ENCODE data around the gene JCAD. TPM values are rescaled to one million over a fixed set of nuclear protein-coding genes. Genes with fewer than 3 reads are reported as not detected.

JCAD gene
- total and polyA plus RNA-seq, 2 of the 8 experiments (the other 6 are each of a cell fraction or from before 2014, with no cell fraction given), result 0.56 to 5.2 TPM

DNA sequence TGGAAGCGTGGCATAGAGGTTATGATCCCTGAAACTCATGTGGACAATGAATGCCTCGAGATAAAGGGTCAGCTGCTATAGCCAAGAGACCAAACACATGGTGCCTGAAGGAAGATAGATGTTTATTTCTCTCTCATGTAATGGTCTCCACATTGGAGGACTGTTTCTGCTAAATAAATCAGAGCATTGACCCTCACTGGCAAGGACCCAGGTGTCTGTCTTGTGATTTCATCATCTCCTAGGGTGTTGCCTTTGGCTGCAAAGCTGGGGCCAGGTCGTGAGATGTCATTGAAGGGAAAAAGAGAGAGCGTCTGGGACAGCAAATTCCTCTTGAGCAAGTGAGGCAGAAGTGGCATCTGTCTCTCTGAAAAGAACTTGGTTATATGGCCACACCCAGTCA lies 64.6 kb downstream of the JCAD start:
- WGBS, 2 experiments (ENCODE audit: extremely low coverage in 1 of 2, insufficient coverage in 1 of 2, insufficient read length in 1 of 2, insufficient replicate concordance in 2 of 2, low coverage in 1 of 2, low lambda C conversion rate in 2 of 2, missing lambda C conversion rate in 1 of 2), result 94% methylated on average over 4 of the region's 4 CpGs; no CpG with 5 or more reads in 1 of the 2 experiments

More for the DNA sequence above, 64.6 kb downstream of the JCAD start:
- DNase-seq (ENCODE audit: low read depth in 1 of 2, low spot score in 2 of 2), result no peak
- Histone ChIP-seq H3K23me2 (ENCODE audit: low read depth, low read length) (no peaks in the 10 kb centered on the region), H3K27ac (ENCODE audit: low read depth, low read length) (no peak overlapping the region), H2BK120ac (replicated peaks; ENCODE audit: low read depth, low read length) (no peak overlapping the region), H3K4ac (replicated peaks; ENCODE audit: insufficient read length, low read depth, low read length) (no peak overlapping the region), H4K5ac (ENCODE audit: insufficient read length, low read depth, low read length) (no peak overlapping the region), H3K4me2 (ENCODE audit: insufficient read depth in 1 of 2, low read depth in 2 of 2, low read length in 2 of 2) (no peak overlapping the region), H3K27me3 (replicated peaks in 1 of 4; ENCODE audit: control insufficient read depth in 3 of 4, extremely low read depth in 1 of 4, insufficient read depth in 3 of 4, low read length in 3 of 4) (no peaks in the 10 kb centered on the region), H3K79me1 (ENCODE audit: low read depth, low read length) (no peaks in the 10 kb centered on the region), H3K79me2 (ENCODE audit: control insufficient read depth in 1 of 2, insufficient read depth in 2 of 2, low read length in 2 of 2) (no peaks in the 10 kb centered on the region), H4K91ac (replicated peaks; ENCODE audit: insufficient read length, low read length) (no peak overlapping the region), H3K56ac (replicated peaks; ENCODE audit: insufficient read length, low read depth, low read length) (no peak overlapping the region), H3K14ac (ENCODE audit: insufficient read length) (no peak overlapping the region), H3K4me3 (ENCODE audit: extremely low read depth in 1 of 4, insufficient read depth in 2 of 4, low read depth in 3 of 4, low read length in 4 of 4) (no peak overlapping the region), H2BK15ac (ENCODE audit: low read length) (no peak overlapping the region), H2BK12ac (ENCODE audit: low read depth, low read length) (no peak overlapping the region), H4K20me1 (replicated peaks in 1 of 2; ENCODE audit: control insufficient read depth in 1 of 2, insufficient read depth in 2 of 2, low read length in 2 of 2) (peaks cover 0 to 4% of the 10 kb centered on the region in 2 experiments), H2AFZ (ENCODE audit: low read length) (0 out of 2 replicates have a peak overlapping the region, but pooled peaks have one; percentile 40), H2AK5ac (ENCODE audit: low read depth, low read length) (no peak overlapping the region), H3K23ac (ENCODE audit: insufficient read length) (no peak overlapping the region), H4K8ac (ENCODE audit: extremely low read depth, insufficient read depth, low read length) (no peak overlapping the region), H3K9ac (replicated peaks in 1 of 4; ENCODE audit: extremely low read depth in 1 of 4, low read depth in 3 of 4, low read length in 3 of 4) (no peak overlapping the region), H2BK5ac (ENCODE audit: low read depth, low read length) (no peak overlapping the region), H3K18ac (ENCODE audit: extremely low read depth, low read length) (no peak overlapping the region), H3K36me3 (ENCODE audit: control insufficient read depth in 2 of 4, insufficient read depth in 4 of 4, low read length in 3 of 4) (no peaks in the 10 kb centered on the region), H3K4me1 (replicated peaks in 1 of 4; ENCODE audit: control insufficient read depth in 3 of 4, insufficient read depth in 4 of 4, low read length in 3 of 4) (no peaks in the 10 kb centered on the region), H3K9me3 (ENCODE audit: insufficient read depth in 2 of 2, low read depth in 1 of 2, low read length in 1 of 2) (no peaks in the 10 kb centered on the region), H2BK20ac (ENCODE audit: low read length) (no peak overlapping the region)
- POLR2A ChIA-PET (ENCODE audit: partially characterized antibody), result no interaction called here
- CTCF ChIA-PET (ENCODE audit: partially characterized antibody), result interaction anchor here (1.1 kb wide), 1 partner anchor 365 kb away, joined by 3 read pairs; no protein-coding TSS in a partner anchor
- TF ChIP-seq TBP (IDR thresholded peaks at IDR 0.05; ENCODE audit: low read depth, low read length) (no peak), SP4 (IDR thresholded peaks at IDR 0.05; ENCODE audit: low read length) (no peak), EP300 (IDR thresholded peaks at IDR 0.05; ENCODE audit: borderline replicate concordance in 1 of 2, low read depth in 2 of 2, low read length in 2 of 2) (no peak), SRF (IDR thresholded peaks at IDR 0.05; ENCODE audit: low read depth, low read length) (no peak), NRF1 (IDR thresholded peaks at IDR 0.05; ENCODE audit: low read depth, low read length) (no peak), SP1 (IDR thresholded peaks at IDR 0.05; ENCODE audit: low read depth, low read length) (no peak), HDAC6 (IDR thresholded peaks at IDR 0.05; ENCODE audit: low read depth, low read length) (no peak)
- FAIRE-seq, result no peak
